Panc1 (cell line): Measurements from ENCODE around the gene CEP164. TPM values are rescaled to one million over a fixed set of nuclear protein-coding genes. Genes with fewer than 3 reads are reported as not detected.

Experiments
- ATAC-seq: fragments of 200-7000 bp; cut with Tn5 transposase; 2 replicates; pipeline ENCODE4 v1.9.1; 2020; ENCODE audit warnings: mild to moderate bottlenecking, moderate library complexity
- BruUV-seq: library from RNA; stranded (reverse); fragments of 400-500 nt; replicated peaks from 2 replicates; lab custom pipeline; 2021; lab: Mats Ljungman, UMichigan
- CTCF ChIA-PET: fragments of 300-600 bp; sonication (Branson Sonifier 250); formaldehyde crosslinking; loops from one replicate; lab custom pipeline; 2022; ENCODE audit warnings: antibody characterized with exemption; lab: Charles Lee
- POLR2A ChIA-PET: fragments of 300-600 bp; sonication (Branson Sonifier 250); formaldehyde crosslinking; loops from one replicate; lab custom pipeline; 2022; ENCODE audit warnings: antibody characterized with exemption; lab: Charles Lee
- DNase-seq: peaks from one replicate; pipeline ENCODE4 v3.0.0-alpha.2; 2010; ENCODE audit warnings: low read depth, low spot score
- H3K27ac ChIP-seq: 2 replicates; pipeline ENCODE4 v1.5.1; 2011; ENCODE audit warnings: mild to moderate bottlenecking, low read length, inconsistent platforms
- H3K27me3 ChIP-seq: fragments of 200-500 bp; sonication (Bioruptor generic); 2 replicates; pipeline ENCODE4 v1.6.0; 2014; ENCODE audit warnings: low read length, inconsistent platforms; ENCODE audit not compliant: control insufficient read depth, insufficient read depth
- H3K36me3 ChIP-seq: fragments of 200-500 bp; sonication (Bioruptor generic); 2 replicates; pipeline ENCODE4 v1.5.1; 2014; ENCODE audit warnings: inconsistent platforms, mild to moderate bottlenecking, low read length, moderate library complexity; ENCODE audit not compliant: control insufficient read depth, insufficient read depth
- H3K4me1 ChIP-seq: 2 replicates; pipeline ENCODE4 v1.5.1; 2011; ENCODE audit warnings: inconsistent platforms, mild to moderate bottlenecking, low read length, moderate library complexity; ENCODE audit not compliant: control insufficient read depth, insufficient read depth
- H3K4me3 ChIP-seq, 2 experiments: 2 replicates each; pipeline ENCODE4 v1.5.1; 2011 to 2012; ENCODE audit warnings: low read depth in 2 of 2, low read length in 2 of 2, mild to moderate bottlenecking in 2 of 2, inconsistent platforms in 1 of 2, moderate library complexity in 1 of 2
- H3K9me3 ChIP-seq: fragments of 200-500 bp; sonication (Bioruptor generic); 2 replicates; pipeline ENCODE4 v1.5.1; 2014; ENCODE audit warnings: low read depth, mild to moderate bottlenecking, inconsistent platforms, low read length, moderate library complexity; ENCODE audit not compliant: control insufficient read depth, insufficient read depth
- POLR2AphosphoS5 ChIP-seq: IDR thresholded peaks from 2 replicates; pipeline ENCODE4 v1.6.1; 2012; ENCODE audit warnings: mild to moderate bottlenecking, low read depth, low read length, moderate library complexity
- REST ChIP-seq, 2 experiments: IDR thresholded peaks; 2 replicates each; pipeline ENCODE4 v1.6.1; 2011 to 2012; ENCODE audit warnings: low read depth in 2 of 2, control low read depth in 1 of 2, low read length in 1 of 2, mild to moderate bottlenecking in 1 of 2, moderate library complexity in 1 of 2; ENCODE audit not compliant: insufficient read depth in 1 of 2
- SIN3A ChIP-seq: IDR thresholded peaks from 2 replicates; pipeline ENCODE4 v1.6.1; 2012; ENCODE audit warnings: low read depth, mild to moderate bottlenecking, low read length, moderate library complexity, borderline replicate concordance; ENCODE audit not compliant: insufficient read depth
- TCF7L2 ChIP-seq: IDR thresholded peaks from 2 replicates; pipeline ENCODE4 v1.6.1; 2011; ENCODE audit warnings: mild to moderate bottlenecking, low read depth, low read length, inconsistent platforms
- in situ Hi-C: cut with HindIII; loops from 2 replicates; pipeline ENCODE4 v1.10.0; 2016; ENCODE audit warnings: low sequenced_read_pairs, low pct_unique_long_range_greater_than_20kb
- intact Hi-C: fragments of 100-400 bp; cut with micrococcal nuclease; formaldehyde crosslinking; loops from one replicate; pipeline ENCODE4 v1.10.0; 2022; ENCODE audit not compliant: unreplicated experiment
- total RNA-seq: library from RNA; stranded (reverse); gene quantifications from one replicate; pipeline ENCODE4 v1.2.1, GENCODE V29; 2021; ENCODE audit not compliant: unreplicated experiment
- TF ChIP-seq, protein P1 (sequence below): fragments of 450-650 bp; IDR thresholded peaks from 2 replicates; pipeline ENCODE4 v1.5.1; 2017; ENCODE audit warnings: mild to moderate bottlenecking

The CEP164 gene
- total RNA-seq, 1 experiment from 2014 or later = 75.4 TPM

DNA sequence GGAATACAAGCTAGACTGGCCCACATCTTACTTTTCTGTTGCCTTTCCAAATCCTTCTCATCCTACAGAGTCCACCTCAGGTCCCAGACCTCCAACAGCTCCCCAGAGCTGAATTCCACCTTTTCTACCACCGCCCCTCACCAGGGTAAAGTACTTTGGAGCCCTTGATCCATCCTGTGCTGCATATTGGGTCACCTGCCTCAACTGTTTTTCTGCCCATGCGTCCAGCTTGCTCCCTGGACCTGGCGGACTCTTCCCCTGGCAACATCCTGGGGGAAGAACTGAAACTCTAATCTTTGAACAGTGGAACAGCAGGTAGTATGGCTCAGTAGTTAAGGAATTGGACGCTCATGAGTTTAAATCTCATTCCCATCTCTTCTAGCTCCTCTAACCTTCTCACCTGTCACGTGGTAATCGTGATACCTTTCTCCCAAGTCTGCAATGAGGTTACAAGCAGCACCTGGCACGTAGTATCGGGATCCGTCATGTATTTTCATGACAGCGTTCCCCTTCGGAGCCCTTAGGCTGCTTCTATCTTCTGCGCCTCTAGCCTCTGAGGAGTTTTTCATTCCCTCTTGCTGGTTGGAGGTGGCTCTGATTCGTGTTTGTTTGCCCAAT is 98.1 kb downstream of the CEP164 start:
- DNase-seq (no peak), ATAC-seq (peak; percentile 7; the same call in 1 of the 2 replicates)
- Histone ChIP-seq H3K4me1 (no peaks in the 10 kb centered on the region), H3K9me3 (no peaks in the 10 kb centered on the region), H3K27me3 (no peaks in the 10 kb centered on the region; the same call in 1 of the 2 replicates), H3K4me3 (no peak overlapping the region), H3K36me3 (no peaks in the 10 kb centered on the region), H3K27ac (no peak overlapping the region)
- CTCF ChIA-PET = interaction anchor here (0.5 to 4.3 kb wide), 27 partner anchors 10 to 627 kb away, joined by 3 to 50 read pairs (median 3); no protein-coding TSS in a partner anchor
- intact Hi-C loops = loop anchor here (2.0 to 10.0 kb wide), 3 partner anchors 197 to 529 kb away; no protein-coding TSS in a partner anchor
- POLR2A ChIA-PET = interaction anchor here (0.6 kb wide), 1 partner anchor 50 kb away, joined by 3 read pairs; no protein-coding TSS in a partner anchor
- in situ Hi-C loops = loop anchor here (25.0 kb wide), 1 partner anchor 387 kb away; the partner anchor contains the start of gene FXYD2
- BruUV-seq = no TSS peak
- TF ChIP-seq TCF7L2 (no peak), REST (IDR thresholded peaks at IDR 0.05; ENCODE audit: insufficient read depth in 1 of 2, low read depth in 2 of 2, low read length in 1 of 2) (no peak), POLR2AphosphoS5 (no peak), SIN3A (no peak)
- TF ChIP-seq, protein P1, sequence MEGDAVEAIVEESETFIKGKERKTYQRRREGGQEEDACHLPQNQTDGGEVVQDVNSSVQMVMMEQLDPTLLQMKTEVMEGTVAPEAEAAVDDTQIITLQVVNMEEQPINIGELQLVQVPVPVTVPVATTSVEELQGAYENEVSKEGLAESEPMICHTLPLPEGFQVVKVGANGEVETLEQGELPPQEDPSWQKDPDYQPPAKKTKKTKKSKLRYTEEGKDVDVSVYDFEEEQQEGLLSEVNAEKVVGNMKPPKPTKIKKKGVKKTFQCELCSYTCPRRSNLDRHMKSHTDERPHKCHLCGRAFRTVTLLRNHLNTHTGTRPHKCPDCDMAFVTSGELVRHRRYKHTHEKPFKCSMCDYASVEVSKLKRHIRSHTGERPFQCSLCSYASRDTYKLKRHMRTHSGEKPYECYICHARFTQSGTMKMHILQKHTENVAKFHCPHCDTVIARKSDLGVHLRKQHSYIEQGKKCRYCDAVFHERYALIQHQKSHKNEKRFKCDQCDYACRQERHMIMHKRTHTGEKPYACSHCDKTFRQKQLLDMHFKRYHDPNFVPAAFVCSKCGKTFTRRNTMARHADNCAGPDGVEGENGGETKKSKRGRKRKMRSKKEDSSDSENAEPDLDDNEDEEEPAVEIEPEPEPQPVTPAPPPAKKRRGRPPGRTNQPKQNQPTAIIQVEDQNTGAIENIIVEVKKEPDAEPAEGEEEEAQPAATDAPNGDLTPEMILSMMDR = no peak

DNA sequence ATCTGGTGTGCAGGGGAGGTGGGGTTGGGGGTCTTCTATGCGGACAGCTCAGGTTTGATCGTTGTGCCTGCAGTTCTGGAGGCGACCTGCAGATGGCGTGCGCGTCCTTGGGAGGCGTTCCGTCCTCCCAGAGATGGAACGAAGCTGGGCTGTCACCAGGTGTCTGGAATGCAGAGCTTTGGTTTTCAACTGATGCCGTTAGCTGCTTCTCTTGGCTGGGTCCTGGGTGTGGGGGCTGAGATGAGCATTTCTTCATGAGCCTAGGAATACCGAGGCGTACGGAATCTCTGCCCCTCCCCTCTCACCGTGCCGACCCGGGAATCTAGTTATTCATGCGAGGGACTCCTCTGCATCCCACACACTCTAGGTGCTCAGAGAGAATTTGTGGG is 98.6 kb downstream of the CEP164 start:
- Histone ChIP-seq H3K9me3 (no peaks in the 10 kb centered on the region), H3K27me3 (no peaks in the 10 kb centered on the region; the same call in 1 of the 2 replicates), H3K4me3 (no peak overlapping the region; a peak in 1 of 4 replicates), H3K27ac (no peak overlapping the region), H3K4me1 (no peaks in the 10 kb centered on the region), H3K36me3 (no peaks in the 10 kb centered on the region)
- in situ Hi-C loops (loop anchor here (25.0 kb wide), 1 partner anchor 386 kb away; the partner anchor contains the start of gene FXYD2), intact Hi-C loops (loop anchor here (2.0 to 10.0 kb wide), 3 partner anchors 196 to 529 kb away; no protein-coding TSS in a partner anchor)
- DNase-seq = peak; percentile 55
- ChIA-PET POLR2A (interaction anchor here (0.6 kb wide), 1 partner anchor 50 kb away, joined by 3 read pairs; no protein-coding TSS in a partner anchor), CTCF (interaction anchor here (0.5 to 4.3 kb wide), 29 partner anchors 10 to 626 kb away, joined by 3 to 50 read pairs (median 4); no protein-coding TSS in a partner anchor)
- BruUV-seq = no TSS peak
- TF ChIP-seq REST (IDR thresholded peaks at IDR 0.05; ENCODE audit: insufficient read depth in 1 of 2, low read depth in 2 of 2, low read length in 1 of 2) = peak in 1 of 2 experiments; percentile 53; a peak in 1 of 4 replicates
- TF ChIP-seq SIN3A = no peak
- no peak for TF ChIP-seq TCF7L2
- TF ChIP-seq, protein P1 = peak; percentile 100
- ATAC-seq = peak; percentile 81
